Ovary (tissue), 9 donors: ENCODE measurements around the gene DYRK1A. TPM values are rescaled to one million over a fixed set of nuclear protein-coding genes. Genes with fewer than 3 reads are reported as not detected.

Experiments used
- DNase-seq, 5 donors: peaks; one replicate each; pipeline ENCODE4 v3.0.0-alpha.2; 2019 to 2020
- H3K27ac ChIP-seq, 2 donors: fragments of 200-600 bp; one replicate each; pipeline versions ENCODE4 v1.5.1 to v1.8.0; 2019 to 2022
- H3K27me3 ChIP-seq: fragments of 200-600 bp; one replicate; pipeline ENCODE4 v1.8.0; 2022
- H3K36me3 ChIP-seq: fragments of 200-600 bp; sonication (generic); one replicate; pipeline ENCODE4 v1.5.1; 2019
- H3K4me1 ChIP-seq: one replicate; pipeline ENCODE4 v1.8.1; 2013; ENCODE audit warnings: mild to moderate bottlenecking, moderate library complexity; ENCODE audit not compliant: insufficient read depth
- H3K4me3 ChIP-seq: fragments of 200-600 bp; sonication (generic); one replicate; pipeline ENCODE4 v1.5.1; 2017
- H3K9me3 ChIP-seq, 2 donors: fragments of 200-600 bp in 1 of 2; sonication (generic) in 1 of 2; one replicate each; pipeline versions ENCODE4 v1.5.1 to v1.8.1; 2013 to 2019; ENCODE audit warnings: mild to moderate bottlenecking in 1 of 2, moderate library complexity in 1 of 2
- EP300 ChIP-seq: sonication (generic); formaldehyde crosslinking; IDR thresholded peaks from one replicate; pipeline ENCODE4 v1.6.1; 2017; ENCODE audit warnings: antibody characterized with exemption
- POLR2A ChIP-seq: fragments of 450-650 bp; IDR thresholded peaks from one replicate; pipeline ENCODE4 v1.6.1; 2017; ENCODE audit warnings: antibody characterized with exemption, mild to moderate bottlenecking, moderate library complexity
- WGBS, 3 donors: extraction: QIAGEN DNeasy Blood & Tissue Kit in 1 of 3; methylation state at CpG; one replicate each; pipeline versions ENCODE4 v1.1.5 to v1.1.7; 2013 to 2017; 5-methylcytosine and 5-hydroxymethylcytosine counted together
- intact Hi-C, 4 donors: fragments of 100-400 bp; cut with DNase I; formaldehyde crosslinking; loops; one replicate each; pipeline versions ENCODE4 v1.11.0 to v1.15.1; 2022 to 2023
- polyA plus RNA-seq, 2 donors: library from polyadenylated mRNA; stranded (reverse); fragments of 200-250 nt in 1 of 2; fragments of 350-450 nt in 1 of 2; fragmentation: Illumina TruSeq in 1 of 2; extraction: RNeasy Lipid Tissue Mini Kit (QIAGEN cat#74804) in 1 of 2; gene quantifications; one replicate each; pipeline ENCODE4 v1.2.3, GENCODE V29; 2013 to 2014
- total RNA-seq, 7 donors: library from RNA; depleted of rRNA in 2 of 7; stranded (reverse); fragments of >200 nt in 2 of 7; fragmentation: NEBNext Ultra II Directional in 3 of 7; extraction: Animal tissue kit (Norgen Biotek cat#: 25700) in 3 of 7; gene quantifications; one replicate each; pipeline versions ENCODE4 v1.1.0 to v1.2.4, GENCODE V29; 2016 to 2023
- TF ChIP-seq, protein P1 (sequence below), 3 donors: fragments of 450-650 bp in 2 of 3; fragments of 200-600 bp in 1 of 3; IDR thresholded peaks; one replicate each; pipeline versions ENCODE4 v1.5.1 to v1.8.0; 2016 to 2022; ENCODE audit warnings: antibody characterized with exemption in 3 of 3, mild to moderate bottlenecking in 1 of 3
- donor health status: DM: no; HTN: no; CAD: no; lungs with moderate emphysema.
- donor health status: DM: no; HTN: no; CAD: no.
- donor health status: Bipolar disorder and iron deficiency.
- donor health status: DM: yes; HTN: yes; CAD: no.
- donor health status: DM: no; HTN: no; CAD: no.
- donor health status: DM: yes; HTN: yes; CAD: no.

DYRK1A gene
- total and polyA plus RNA-seq, 9 donors: 30.9 to 89.0 (median 73.9) TPM

DNA sequence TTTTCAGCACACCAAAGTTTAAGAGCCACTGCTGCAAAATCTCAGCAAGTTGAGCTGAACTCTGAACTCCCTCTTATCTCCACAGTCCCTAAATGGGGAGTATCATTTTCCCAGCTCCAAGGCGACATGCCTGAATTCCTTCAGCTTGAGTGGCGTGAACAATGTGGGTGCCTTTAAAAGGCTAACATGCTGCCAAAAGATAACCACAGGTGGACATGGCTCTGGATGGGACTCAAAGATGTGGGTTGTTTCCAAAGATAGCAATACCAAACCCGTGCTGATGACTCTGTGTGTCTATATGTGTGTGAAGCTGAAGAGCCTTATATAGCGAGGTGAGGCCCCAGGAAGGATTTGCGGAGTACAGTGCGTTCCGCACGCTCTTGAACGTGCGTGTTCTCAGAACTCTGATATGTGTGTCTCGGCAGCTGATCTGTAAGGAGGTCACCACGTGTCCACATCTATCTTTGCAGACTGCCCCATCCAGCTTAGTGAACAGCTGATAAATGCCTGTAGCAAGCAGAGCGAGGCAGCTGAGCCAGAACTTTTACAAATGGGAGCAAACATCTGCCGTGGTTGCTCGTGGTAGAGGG is 189.2 kb downstream of the DYRK1A start:
- Histone ChIP-seq H3K4me3 (no peak overlapping the region), H3K4me1 (peaks cover 14% of the 10 kb centered on the region), H3K27ac (no peak overlapping the region), H3K27me3 (no peaks in the 10 kb centered on the region), H3K36me3 (no peaks in the 10 kb centered on the region), H3K9me3 (no peaks in the 10 kb centered on the region)
- TF ChIP-seq, protein P1, sequence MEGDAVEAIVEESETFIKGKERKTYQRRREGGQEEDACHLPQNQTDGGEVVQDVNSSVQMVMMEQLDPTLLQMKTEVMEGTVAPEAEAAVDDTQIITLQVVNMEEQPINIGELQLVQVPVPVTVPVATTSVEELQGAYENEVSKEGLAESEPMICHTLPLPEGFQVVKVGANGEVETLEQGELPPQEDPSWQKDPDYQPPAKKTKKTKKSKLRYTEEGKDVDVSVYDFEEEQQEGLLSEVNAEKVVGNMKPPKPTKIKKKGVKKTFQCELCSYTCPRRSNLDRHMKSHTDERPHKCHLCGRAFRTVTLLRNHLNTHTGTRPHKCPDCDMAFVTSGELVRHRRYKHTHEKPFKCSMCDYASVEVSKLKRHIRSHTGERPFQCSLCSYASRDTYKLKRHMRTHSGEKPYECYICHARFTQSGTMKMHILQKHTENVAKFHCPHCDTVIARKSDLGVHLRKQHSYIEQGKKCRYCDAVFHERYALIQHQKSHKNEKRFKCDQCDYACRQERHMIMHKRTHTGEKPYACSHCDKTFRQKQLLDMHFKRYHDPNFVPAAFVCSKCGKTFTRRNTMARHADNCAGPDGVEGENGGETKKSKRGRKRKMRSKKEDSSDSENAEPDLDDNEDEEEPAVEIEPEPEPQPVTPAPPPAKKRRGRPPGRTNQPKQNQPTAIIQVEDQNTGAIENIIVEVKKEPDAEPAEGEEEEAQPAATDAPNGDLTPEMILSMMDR (IDR thresholded peaks at IDR 0.05): no peak
- no peak for TF ChIP-seq EP300
- whole genome bisulfite sequencing, 3 donors: 68 to 70% (median 68%) methylated on average over 15 of the region's 15 CpGs
- intact Hi-C loops: no loop called here
- no peak for DNase-seq

DNA sequence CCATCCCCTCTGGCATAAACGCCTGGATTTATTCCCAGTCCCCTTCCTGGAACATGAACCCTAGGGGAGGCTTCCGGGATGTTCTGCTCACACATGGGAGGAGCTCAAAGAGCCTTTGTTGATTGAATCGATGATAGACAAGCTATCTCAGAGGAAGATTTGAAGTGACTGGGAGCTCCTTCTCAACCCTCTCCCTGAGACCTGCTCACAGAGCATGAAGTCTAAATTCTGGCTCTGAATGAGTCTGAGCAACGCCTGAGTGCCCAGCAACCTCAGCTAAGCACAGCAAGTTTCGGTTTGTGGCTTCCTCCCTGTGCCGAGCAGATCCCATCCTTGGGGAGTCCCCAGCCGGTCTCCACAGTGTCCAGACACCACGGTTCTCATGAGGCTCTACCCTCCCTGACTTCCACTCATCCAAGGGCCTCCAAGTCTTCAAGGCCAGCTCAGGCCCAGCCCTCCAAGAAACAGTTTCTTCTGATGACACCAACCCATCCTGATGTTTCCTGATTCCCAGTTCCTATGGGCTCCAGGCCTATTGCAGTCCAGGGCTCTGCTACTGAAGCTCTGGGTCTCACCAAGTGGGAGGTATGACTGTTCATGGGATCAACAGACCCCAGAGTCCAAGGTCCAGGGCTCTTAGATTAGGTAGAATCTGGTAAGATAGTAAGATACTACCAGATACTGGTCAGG is 190.8 kb downstream of the DYRK1A start:
- H3K36me3 ChIP-seq: no peaks in the 10 kb centered on the region
- no peak overlapping the region for H3K27ac ChIP-seq
- TF ChIP-seq POLR2A: no peak
- TF ChIP-seq, protein P1 (IDR thresholded peaks at IDR 0.05): no peak
- TF ChIP-seq EP300: no peak
- H3K4me3 ChIP-seq: no peak overlapping the region
- intact Hi-C loops: no loop called here
- peaks cover 4% of the 10 kb centered on the region for H3K4me1 ChIP-seq
- DNase-seq: no peak
- H3K27me3 ChIP-seq: no peaks in the 10 kb centered on the region
- no peaks in the 10 kb centered on the region for H3K9me3 ChIP-seq
- 81 to 84% (median 82%) methylated on average over 8 of the region's 8 CpGs for WGBS, 3 donors

DNA sequence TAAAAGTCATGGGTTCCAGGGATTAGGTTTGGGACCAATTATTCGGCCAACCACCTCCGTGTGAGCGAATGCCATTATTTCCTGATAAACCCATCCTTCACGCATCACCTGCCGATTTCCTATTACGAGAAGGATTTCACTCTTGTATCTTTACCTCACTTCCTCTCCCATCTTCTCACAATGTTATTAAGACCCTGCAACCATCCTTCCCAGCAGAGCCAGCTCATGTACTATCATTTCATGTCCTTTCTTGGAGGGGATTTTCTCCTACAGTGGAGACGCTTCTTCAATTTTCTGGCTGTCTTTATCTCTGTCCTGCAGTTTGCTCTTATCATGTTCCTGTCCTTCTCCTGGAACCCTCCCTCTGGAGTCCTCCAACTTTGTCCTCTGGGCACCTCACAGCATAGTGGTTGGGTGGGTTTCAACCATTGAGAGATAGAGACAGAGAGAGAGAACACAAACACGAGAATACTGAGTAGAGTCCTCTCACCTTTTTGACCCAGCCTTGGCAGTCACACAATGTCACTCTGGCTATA is 192.2 kb downstream of the DYRK1A start:
- Histone ChIP-seq H3K27ac (no peak overlapping the region), H3K4me1 (peaks cover 4% of the 10 kb centered on the region), H3K27me3 (no peaks in the 10 kb centered on the region), H3K9me3 (no peaks in the 10 kb centered on the region), H3K36me3 (no peaks in the 10 kb centered on the region), H3K4me3 (no peak overlapping the region)
- 87 to 90% (median 89%) methylated on average over 8 of the region's 8 CpGs for WGBS, 3 donors
- intact Hi-C loops: no loop called here
- TF ChIP-seq POLR2A: no peak
- no peak for TF ChIP-seq EP300
- TF ChIP-seq, protein P1 (IDR thresholded peaks at IDR 0.05): no peak
- DNase-seq: no peak

DNA sequence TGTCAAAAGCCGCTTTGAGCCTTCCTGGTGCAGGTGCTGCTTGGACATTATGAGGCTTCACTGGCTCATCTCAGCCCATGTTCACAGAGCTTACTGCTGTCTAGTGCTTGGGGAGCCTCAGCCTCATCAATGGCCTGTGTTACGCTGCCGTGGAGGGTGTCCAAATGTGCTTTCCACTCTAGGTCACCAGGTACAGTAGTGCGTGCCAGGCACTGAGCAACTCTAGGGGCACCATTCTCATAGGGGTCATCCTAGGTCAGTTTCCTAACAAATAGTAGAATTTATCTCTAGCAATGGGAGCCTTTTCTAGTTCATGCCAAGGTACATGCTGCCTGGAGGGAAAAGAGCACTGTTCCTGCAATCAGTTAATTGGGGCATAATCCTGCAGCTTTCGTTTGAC is 193.8 kb downstream of the DYRK1A start:
- Histone ChIP-seq H3K27ac (no peak overlapping the region), H3K36me3 (no peaks in the 10 kb centered on the region), H3K4me3 (no peak overlapping the region), H3K27me3 (no peaks in the 10 kb centered on the region), H3K9me3 (no peaks in the 10 kb centered on the region), H3K4me1 (peaks cover 4% of the 10 kb centered on the region)
- WGBS, 3 donors: 82 to 87% (median 84%) methylated on average over 5 of the region's 5 CpGs
- intact Hi-C loops: loop anchor here in 2 of 4 donors (5.0 kb wide), 2 partner anchors 193 to 293 kb away; partner anchors contain the start of genes DYRK1A (in 1 of the 2) and VPS26C (in 1 of the 2)
- TF ChIP-seq POLR2A (no peak), EP300 (no peak)
- TF ChIP-seq, protein P1 (IDR thresholded peaks at IDR 0.05): no peak
- DNase-seq: no peak
